ENCODE results near the gene MIPOL1. TPM values are rescaled to one million over a fixed set of nuclear protein-coding genes. Genes with fewer than 3 reads are reported as not detected.
A peak's percentile ranks its signal among the peaks of the same experiment; 100 is the strongest.

Gene MIPOL1
- total and polyA plus RNA-seq, 2 of the 13 experiments (the other 11 are each of a cell fraction or from before 2014, with no cell fraction given) = 8.6 to 34.2 TPM

- TF ChIP-seq ARID4A (CRISPR knock-in tag; IDR thresholded peaks at IDR 0.05; ENCODE audit: borderline replicate concordance) = peak; percentile 75; the same call in 1 of the 2 replicates
- no peak; the same call in 1 of the 2 replicates for TF ChIP-seq ZBTB8A (CRISPR knock-in tag; IDR thresholded peaks at IDR 0.05; ENCODE audit: borderline replicate concordance, low read depth)
- TF ChIP-seq RFXAP (CRISPR knock-in tag; IDR thresholded peaks at IDR 0.05; ENCODE audit: borderline replicate concordance) = peak; percentile 99
- TF ChIP-seq NFKB2 (CRISPR knock-in tag; IDR thresholded peaks at IDR 0.05; ENCODE audit: borderline replicate concordance) = no peak
- peak; percentile 66 for TF ChIP-seq CCAR2 (optimal IDR thresholded peaks at IDR 0.05; ENCODE audit: low read depth, low read length)
- TF ChIP-seq CBX1 (IDR thresholded peaks at IDR 0.05; ENCODE audit: low read depth) = peak; percentile 99
- TF ChIP-seq ISX (CRISPR knock-in tag; conservative IDR thresholded peaks at IDR 0.05) = peak; percentile 94; the same call in 1 of the 2 replicates
- peak; percentile 92 for TF ChIP-seq KAT2B (IDR thresholded peaks at IDR 0.05; ENCODE audit: borderline replicate concordance, low read depth, low read length)
- no peak for TF ChIP-seq NBN (conservative IDR thresholded peaks at IDR 0.05)
- no peak for TF ChIP-seq FOXO4 (CRISPR knock-in tag; conservative IDR thresholded peaks at IDR 0.05)
- peak; percentile 93 for TF ChIP-seq ZNF547 (CRISPR knock-in tag; IDR thresholded peaks at IDR 0.05)
- TF ChIP-seq MIER2 (CRISPR knock-in tag; IDR thresholded peaks at IDR 0.05) = peak; percentile 93
- TF ChIP-seq HES4 (CRISPR knock-in tag; IDR thresholded peaks at IDR 0.05; ENCODE audit: borderline replicate concordance) = no peak
- TF ChIP-seq BRF2 (CRISPR knock-in tag; IDR thresholded peaks at IDR 0.05) = peak; percentile 98
- no peak; the same call in 1 of the 2 replicates for TF ChIP-seq MXD3 (CRISPR knock-in tag; IDR thresholded peaks at IDR 0.05)
- TF ChIP-seq GABPB1 (CRISPR knock-in tag; IDR thresholded peaks at IDR 0.05) = peak; percentile 73
- no peak for TF ChIP-seq ZNF776 (CRISPR knock-in tag; IDR thresholded peaks at IDR 0.05)
- no peak for TF ChIP-seq PCBP1 (IDR thresholded peaks at IDR 0.05; ENCODE audit: borderline replicate concordance, low read depth, low read length)
- TF ChIP-seq ZNF160 (CRISPR knock-in tag; IDR thresholded peaks at IDR 0.05) = peak; percentile 80; the same call in 1 of the 2 replicates
- TF ChIP-seq ZSCAN21 (CRISPR knock-in tag; IDR thresholded peaks at IDR 0.05; ENCODE audit: borderline replicate concordance) = peak; percentile 67; the same call in 1 of the 2 replicates
- TF ChIP-seq CEBPB (IDR thresholded peaks at IDR 0.05; ENCODE audit: borderline replicate concordance, low read depth, low read length) = peak; percentile 100
- no peak for TF ChIP-seq RAD51 (IDR thresholded peaks at IDR 0.05; ENCODE audit: borderline replicate concordance)
- no peak for TF ChIP-seq POLR2G (IDR thresholded peaks at IDR 0.05; ENCODE audit: low read depth, low read length)
- TF ChIP-seq ZNF780A (CRISPR knock-in tag; IDR thresholded peaks at IDR 0.05) = peak; percentile 89
Measured at GRCh38 chr14:37466623-37467088, 268.9 kb downstream of the MIPOL1 start (continued).
